T-helper 1 cell (primary cell): ENCODE data around the gene BRPF3.

ENCODE experiments used
- DNase-seq, 5 donors: peaks; one replicate each; pipeline ENCODE4 v3.0.0-alpha.2; 2012 to 2020

The BRPF3 gene

DNA sequence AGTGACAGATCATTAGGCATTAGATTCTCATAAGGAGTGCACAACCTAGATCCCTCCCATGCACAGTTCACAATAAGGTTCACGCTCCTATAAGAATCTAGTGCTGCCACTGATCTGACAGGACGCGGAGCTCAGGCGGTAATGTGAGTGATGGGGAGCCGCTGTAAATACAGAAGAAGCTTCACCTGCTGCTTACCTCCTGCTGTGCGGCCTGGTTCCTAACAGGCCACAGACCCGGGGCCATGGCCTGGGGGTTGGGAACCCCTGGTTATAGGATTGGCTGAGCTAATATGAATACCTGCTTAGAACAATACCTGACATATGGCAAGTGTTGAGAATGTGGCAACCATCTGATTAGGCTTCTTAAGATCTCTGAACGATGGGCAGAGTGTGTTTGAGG lies 75.7 kb downstream of the BRPF3 start:
- no peak for DNase-seq

DNA sequence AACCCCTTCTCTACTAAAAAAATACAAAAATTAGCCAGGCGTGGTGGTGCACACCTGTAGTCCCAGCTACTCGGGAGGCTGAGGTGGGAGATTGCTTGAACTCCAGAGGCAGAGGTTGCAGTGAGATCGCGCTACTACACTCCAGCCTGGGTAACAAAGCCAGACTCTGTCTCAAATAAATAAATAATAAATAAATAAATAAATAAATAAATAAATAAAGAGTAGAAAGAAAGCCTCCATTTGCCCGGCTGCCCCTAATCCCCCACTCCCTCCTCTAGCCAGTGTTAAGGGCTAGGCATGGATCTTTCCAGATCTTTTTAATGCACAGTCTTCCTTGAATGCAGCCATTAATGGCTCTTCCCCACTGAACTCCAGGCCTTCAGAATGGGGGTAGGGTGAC lies 76.5 kb downstream of the BRPF3 start:
- DNase-seq, result no peak

DNA sequence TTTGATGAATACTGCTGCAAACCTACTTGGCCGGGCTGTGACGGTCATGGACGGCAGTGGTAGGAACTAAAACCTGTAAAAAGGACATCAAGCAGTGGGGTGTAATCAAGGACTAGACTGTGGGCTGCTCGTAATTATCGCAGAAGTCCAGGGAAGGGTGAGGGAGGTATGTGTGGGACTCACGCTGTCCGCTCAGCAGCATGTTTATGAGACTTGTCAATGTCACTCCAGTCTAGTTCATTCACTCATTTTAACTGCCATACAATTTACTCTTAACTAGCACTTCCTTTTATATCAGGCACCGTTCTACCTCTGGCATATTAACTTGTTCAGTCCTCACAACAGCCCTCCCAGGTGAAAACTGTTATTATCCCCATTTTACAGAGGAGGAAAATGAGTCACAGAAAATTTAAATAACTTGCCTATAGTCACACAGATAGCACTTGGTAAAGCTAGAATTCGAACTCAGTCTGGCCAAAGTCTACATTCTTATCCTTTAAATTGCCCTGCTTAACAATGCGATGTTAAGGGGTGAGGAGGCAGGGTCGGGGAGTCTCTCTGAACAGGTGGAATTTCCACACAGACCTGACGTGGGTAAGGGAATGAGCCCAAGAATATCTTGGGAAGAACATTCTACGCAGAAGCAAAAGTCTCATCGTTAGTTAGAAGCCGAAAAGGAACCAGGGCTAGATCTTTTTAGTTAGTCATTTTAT lies 77.4 kb downstream of the BRPF3 start:
- no peak for DNase-seq

DNA sequence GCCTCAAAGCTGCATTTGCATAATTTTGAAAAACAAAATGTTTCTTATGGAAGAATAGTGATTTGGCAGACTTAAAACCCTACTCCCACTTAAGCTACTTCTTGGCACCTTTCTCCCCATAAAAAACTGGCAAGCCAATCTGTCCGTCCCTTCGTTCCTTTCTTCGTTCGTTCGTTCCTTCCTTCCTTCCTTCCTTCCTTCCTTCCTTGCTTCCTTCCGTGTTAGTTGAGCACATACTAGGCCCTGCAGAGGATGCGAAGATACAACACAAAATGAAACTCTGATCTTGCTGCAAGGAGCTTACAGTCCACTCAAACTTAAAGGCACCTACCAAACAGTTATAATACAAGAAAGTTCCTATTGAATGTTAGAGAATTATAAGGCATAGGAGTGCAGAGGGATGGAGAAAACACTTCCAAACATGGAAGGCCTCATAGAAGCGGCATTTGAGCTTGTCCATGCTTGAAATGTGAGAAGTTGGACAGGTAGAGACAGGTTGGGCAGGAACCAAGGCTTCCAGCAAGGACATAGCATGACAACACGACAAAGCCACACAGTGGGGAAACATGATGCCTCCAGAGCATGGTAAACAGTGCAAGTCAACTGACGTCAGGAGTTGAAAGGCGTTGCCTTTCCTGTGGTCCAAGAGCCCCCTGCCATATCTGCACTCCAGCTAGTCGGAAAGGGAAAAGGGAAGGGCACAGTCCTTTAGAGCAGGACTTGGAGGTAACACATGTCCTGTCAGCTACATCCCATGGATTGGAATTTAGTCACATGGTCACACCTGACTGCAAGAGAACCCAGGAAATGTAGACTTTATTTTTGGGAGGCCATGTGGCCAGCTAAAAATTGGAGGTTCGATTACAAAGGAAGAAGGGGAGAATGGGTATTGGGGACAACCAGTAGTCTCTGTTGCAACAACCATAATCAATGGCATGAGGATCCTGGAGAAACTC lies 80.3 kb downstream of the BRPF3 start:
- DNase-seq, result no peak

DNA sequence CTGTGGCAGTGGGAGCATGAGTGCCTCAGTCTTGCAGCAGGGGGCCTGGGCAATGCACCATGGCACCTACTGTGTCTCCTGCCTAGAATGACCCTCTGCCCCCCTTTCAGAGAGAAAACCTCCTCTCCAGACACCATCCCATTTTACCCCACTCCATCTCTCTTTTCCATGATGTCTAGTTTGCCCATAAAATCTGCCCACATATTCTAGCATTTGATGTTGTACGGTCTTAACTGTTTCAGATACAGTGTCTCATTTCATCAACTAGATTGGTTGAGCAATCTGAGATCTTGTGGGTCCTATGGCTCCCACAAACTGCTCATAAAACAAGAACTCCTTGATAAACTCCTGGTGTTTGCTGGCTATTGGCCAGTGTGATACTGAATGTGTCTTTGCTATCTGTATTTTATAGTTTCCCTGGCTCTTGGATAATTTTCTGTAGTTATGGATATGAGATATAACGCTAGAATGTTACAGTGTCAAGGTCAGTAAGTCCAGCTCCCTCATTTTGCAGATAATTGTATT lies 81.5 kb downstream of the BRPF3 start:
- DNase-seq, result no peak

DNA sequence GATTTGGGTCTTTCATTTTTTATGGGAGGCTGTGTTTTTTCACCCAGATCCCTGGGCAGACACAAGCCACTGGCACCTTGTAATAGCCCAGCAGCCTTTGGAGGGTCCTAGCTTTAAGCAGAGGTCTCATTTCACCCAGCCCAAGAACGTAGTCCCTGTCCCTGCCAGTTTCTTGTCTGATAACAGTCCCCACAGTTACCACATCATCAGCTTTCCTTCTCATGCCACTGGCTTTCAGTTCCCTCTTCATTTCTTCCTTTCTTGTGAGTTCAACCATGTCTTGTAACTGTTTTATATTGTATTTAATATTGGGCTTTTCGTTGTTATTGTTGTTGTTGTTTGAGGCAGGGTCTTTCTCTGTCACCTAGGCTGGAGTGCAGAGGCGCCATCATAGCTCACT lies 83.9 kb downstream of the BRPF3 start:
- DNase-seq, result no peak

DNA sequence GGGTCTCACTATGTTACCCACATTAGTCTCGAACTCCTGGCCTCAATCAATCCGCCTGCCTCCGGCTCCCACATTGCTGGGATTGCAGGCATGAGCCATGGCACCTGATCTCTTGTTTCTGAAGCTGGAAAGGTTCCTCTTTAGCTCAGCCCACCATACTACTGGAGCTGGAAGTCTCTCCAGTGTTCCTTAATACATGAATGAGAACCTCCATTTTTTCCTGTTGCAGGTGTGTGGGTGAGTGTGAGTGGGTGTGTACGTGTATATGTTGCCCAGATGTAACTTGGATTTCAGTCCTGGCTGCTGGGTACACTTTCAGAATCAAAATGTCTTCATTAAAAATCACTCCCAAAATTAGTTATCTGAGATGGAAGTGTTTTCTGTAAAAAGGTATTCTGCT lies 84.4 kb downstream of the BRPF3 start:
- DNase-seq, result no peak
